Fibroblast of villous mesenchyme (primary cell): ENCODE results near the gene HPN. TPM values are rescaled to one million over a fixed set of nuclear protein-coding genes. Genes with fewer than 3 reads are reported as not detected.

Experiments
- DNase-seq: peaks from one replicate; pipeline ENCODE4 v3.0.0-alpha.2; 2010; ENCODE audit warnings: low read depth
- H3K4me3 ChIP-seq: 2 replicates; pipeline ENCODE4 v1.5.1; 2011; ENCODE audit warnings: low read depth, mild to moderate bottlenecking, low read length
- CTCF ChIP-seq: IDR thresholded peaks from 2 replicates; pipeline ENCODE4 v1.5.1; 2012; ENCODE audit warnings: low read depth, mild to moderate bottlenecking, low read length; ENCODE audit not compliant: insufficient read depth
- total RNA-seq: library from RNA; depleted of rRNA; stranded (reverse); fragments of >200 nt; gene quantifications from 2 replicates; pipeline ENCODE4 v1.2.3, GENCODE V29; 2012

HPN gene
- total RNA-seq, 1 donor: not detected

GRCh38 chr19:35074426-35075201 is 33.1 kb downstream of the HPN start:
- no peak for DNase-seq
- H3K4me3 ChIP-seq: no peak overlapping the region
- TF ChIP-seq CTCF: no peak

GRCh38 chr19:35075202-35076025 is 33.9 kb downstream of the HPN start:
- no peak overlapping the region for H3K4me3 ChIP-seq
- TF ChIP-seq CTCF: no peak

GRCh38 chr19:35076026-35076370 is 34.5 kb downstream of the HPN start:
- DNase-seq: no peak
- TF ChIP-seq CTCF: no peak
- no peak overlapping the region for H3K4me3 ChIP-seq

More at GRCh38 chr19:35075202-35076025, 33.9 kb downstream of the HPN start:
- DNase-seq: no peak

GRCh38 chr19:35076657-35077056 is 35.1 kb downstream of the HPN start:
- H3K4me3 ChIP-seq: no peak overlapping the region
- TF ChIP-seq CTCF: no peak
- no peak for DNase-seq

GRCh38 chr19:35077411-35078223 is 36.1 kb downstream of the HPN start:
- DNase-seq: no peak
- H3K4me3 ChIP-seq: no peak overlapping the region
- TF ChIP-seq CTCF: no peak

- no peak for TF ChIP-seq CTCF
- no peak for DNase-seq
- no peak overlapping the region for H3K4me3 ChIP-seq
Observed at GRCh38 chr19:35079826-35080225, 38.3 kb downstream of the HPN start.
